HEK293 (cell line): ENCODE data around the gene MDFI.

Experiments
- CTCF ChIA-PET: fragments of 350-600 bp; formaldehyde crosslinking; extraction: SDS; loops from one replicate; lab custom pipeline; 2021; ENCODE audit warnings: antibody characterized with exemption; lab: Yijun Ruan, JAX
- POLR2A ChIA-PET: fragments of 300-600 bp; formaldehyde crosslinking; extraction: SDS; loops from one replicate; lab custom pipeline; 2020; ENCODE audit warnings: antibody characterized with exemption, inconsistent platforms; lab: Yijun Ruan, JAX
- H3K27ac ChIP-seq: fragments of 200-500 bp; sonication (Bioruptor generic); 2 replicates; pipeline ENCODE4 v1.5.1; 2014; ENCODE audit warnings: low read depth, low read length, control low read depth, inconsistent platforms; ENCODE audit errors: extremely low read depth
- H3K36me3 ChIP-seq, 2 experiments: fragments of 200-500 bp in 1 of 2; sonication (Bioruptor generic) in 1 of 2; 1 replicate in 1 of 2; 2 replicates in 1 of 2; pipeline ENCODE4 v1.5.1; 2014 to 2017; ENCODE audit warnings: inconsistent platforms in 2 of 2, low read length in 2 of 2; ENCODE audit not compliant: control insufficient read depth in 2 of 2, insufficient read depth in 1 of 2
- H3K4me1 ChIP-seq: fragments of 200-500 bp; sonication (Bioruptor generic); 2 replicates; pipeline ENCODE4 v1.5.1; 2014; ENCODE audit warnings: mild to moderate bottlenecking, low read length, inconsistent platforms; ENCODE audit not compliant: control insufficient read depth, insufficient read depth
- H3K4me3 ChIP-seq: 2 replicates; pipeline ENCODE4 v1.5.1; 2011; ENCODE audit warnings: low read depth, mild to moderate bottlenecking, control low read depth, low read length, moderate library complexity
- H3K9me3 ChIP-seq: fragments of 200-500 bp; sonication (Bioruptor generic); 2 replicates; pipeline ENCODE4 v1.5.1; 2014; ENCODE audit warnings: low read depth, low read length, inconsistent platforms; ENCODE audit not compliant: control insufficient read depth, insufficient read depth
- GLIS1 ChIP-seq: fragments of 450-650 bp; formaldehyde crosslinking; IDR thresholded peaks from 2 replicates; pipeline ENCODE4 v1.5.1; 2016; ENCODE audit warnings: missing biosample characterization, missing genetic modification characterization
- GLIS2 ChIP-seq: fragments of 450-650 bp; formaldehyde crosslinking; IDR thresholded peaks from 2 replicates; pipeline ENCODE4 v1.5.1; 2016; ENCODE audit warnings: missing biosample characterization, missing genetic modification characterization
- SCRT2 ChIP-seq: fragments of 450-650 bp; formaldehyde crosslinking; IDR thresholded peaks from 2 replicates; pipeline ENCODE4 v1.5.1; 2016; ENCODE audit warnings: missing biosample characterization, missing genetic modification characterization
- ZFP41 ChIP-seq: fragments of 450-650 bp; formaldehyde crosslinking; IDR thresholded peaks from 2 replicates; pipeline ENCODE4 v1.5.1; 2016; ENCODE audit warnings: missing biosample characterization, missing genetic modification characterization, borderline replicate concordance
- ZIC2 ChIP-seq: fragments of 450-650 bp; formaldehyde crosslinking; IDR thresholded peaks from 2 replicates; pipeline ENCODE4 v1.5.1; 2016; ENCODE audit warnings: missing biosample characterization, missing genetic modification characterization
- ZNF138 ChIP-seq: fragments of 450-650 bp; formaldehyde crosslinking; IDR thresholded peaks from 2 replicates; pipeline ENCODE4 v1.5.1; 2016; ENCODE audit warnings: missing biosample characterization, missing genetic modification characterization, borderline replicate concordance
- ZNF16 ChIP-seq: fragments of 450-650 bp; formaldehyde crosslinking; IDR thresholded peaks from 2 replicates; pipeline ENCODE4 v1.5.1; 2016; ENCODE audit warnings: low read depth, missing biosample characterization, missing genetic modification characterization
- ZNF19 ChIP-seq: fragments of 450-650 bp; formaldehyde crosslinking; IDR thresholded peaks from 2 replicates; pipeline ENCODE4; 2016; ENCODE audit warnings: missing biosample characterization, missing genetic modification characterization, low read depth
- ZNF223 ChIP-seq: fragments of 450-650 bp; formaldehyde crosslinking; IDR thresholded peaks from 2 replicates; pipeline ENCODE4 v1.5.1; 2016; ENCODE audit warnings: missing biosample characterization, missing genetic modification characterization
- ZNF426 ChIP-seq: fragments of 450-650 bp; formaldehyde crosslinking; IDR thresholded peaks from 2 replicates; pipeline ENCODE4 v1.5.1; 2017; ENCODE audit warnings: missing biosample characterization, missing genetic modification characterization, mild to moderate bottlenecking, inconsistent platforms, moderate library complexity
- ZNF433 ChIP-seq: fragments of 450-650 bp; formaldehyde crosslinking; IDR thresholded peaks from 2 replicates; pipeline ENCODE4 v1.5.1; 2016; ENCODE audit warnings: missing biosample characterization, missing genetic modification characterization, low read depth
- ZNF501 ChIP-seq: fragments of 450-650 bp; formaldehyde crosslinking; IDR thresholded peaks from 2 replicates; pipeline ENCODE4 v1.5.1; 2016; ENCODE audit warnings: missing biosample characterization, missing genetic modification characterization
- ZNF558 ChIP-seq: fragments of 450-650 bp; formaldehyde crosslinking; IDR thresholded peaks from 2 replicates; pipeline ENCODE4 v1.5.1; 2016; ENCODE audit warnings: missing biosample characterization, missing genetic modification characterization
- ZNF624 ChIP-seq: fragments of 450-650 bp; formaldehyde crosslinking; IDR thresholded peaks from 2 replicates; pipeline ENCODE4 v1.5.1; 2017; ENCODE audit warnings: missing biosample characterization, missing genetic modification characterization
- ZNF670 ChIP-seq: fragments of 450-650 bp; formaldehyde crosslinking; IDR thresholded peaks from 2 replicates; pipeline ENCODE4 v1.5.1; 2016; ENCODE audit warnings: missing biosample characterization, missing genetic modification characterization, low read depth
- ZNF837 ChIP-seq: fragments of 450-650 bp; formaldehyde crosslinking; IDR thresholded peaks from 2 replicates; pipeline ENCODE4 v1.5.1; 2016; ENCODE audit warnings: missing biosample characterization, missing genetic modification characterization
- TF ChIP-seq, protein P1 (sequence below): fragments of 450-650 bp; formaldehyde crosslinking; IDR thresholded peaks from 2 replicates; pipeline ENCODE4 v1.5.1; 2016; ENCODE audit warnings: missing biosample characterization, missing genetic modification characterization, borderline replicate concordance
- TF ChIP-seq, protein P2 (sequence below): fragments of 450-650 bp; formaldehyde crosslinking; IDR thresholded peaks from 2 replicates; pipeline ENCODE4 v1.5.1; 2016; ENCODE audit warnings: missing biosample characterization, missing genetic modification characterization

MDFI gene

DNA sequence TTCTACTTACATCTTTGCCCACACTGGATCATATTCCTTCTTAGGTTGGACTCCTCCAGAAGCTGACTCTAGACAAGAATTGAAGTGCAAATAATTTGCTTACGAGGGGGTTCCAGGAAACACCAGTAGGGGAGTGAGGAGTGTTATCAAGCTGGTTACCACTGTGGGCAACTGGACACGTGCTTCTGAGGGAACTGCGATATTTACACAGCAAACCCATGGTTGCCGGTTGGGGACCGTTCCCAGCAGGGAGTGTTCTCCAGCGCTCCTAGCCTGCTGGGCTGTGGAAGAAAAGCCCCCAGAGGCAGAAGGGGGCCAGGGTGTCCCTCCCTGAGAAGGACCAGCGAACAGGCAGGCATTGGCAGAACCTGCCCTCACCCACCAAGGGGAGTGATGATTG, 21.7 kb downstream of the MDFI start (continued):
- no peak for TF ChIP-seq ZNF624 (tag by site-specific recombination)
- TF ChIP-seq ZNF558: no peak
- TF ChIP-seq ZIC2 (tag by site-specific recombination): peak; percentile 97
- TF ChIP-seq, protein P1, sequence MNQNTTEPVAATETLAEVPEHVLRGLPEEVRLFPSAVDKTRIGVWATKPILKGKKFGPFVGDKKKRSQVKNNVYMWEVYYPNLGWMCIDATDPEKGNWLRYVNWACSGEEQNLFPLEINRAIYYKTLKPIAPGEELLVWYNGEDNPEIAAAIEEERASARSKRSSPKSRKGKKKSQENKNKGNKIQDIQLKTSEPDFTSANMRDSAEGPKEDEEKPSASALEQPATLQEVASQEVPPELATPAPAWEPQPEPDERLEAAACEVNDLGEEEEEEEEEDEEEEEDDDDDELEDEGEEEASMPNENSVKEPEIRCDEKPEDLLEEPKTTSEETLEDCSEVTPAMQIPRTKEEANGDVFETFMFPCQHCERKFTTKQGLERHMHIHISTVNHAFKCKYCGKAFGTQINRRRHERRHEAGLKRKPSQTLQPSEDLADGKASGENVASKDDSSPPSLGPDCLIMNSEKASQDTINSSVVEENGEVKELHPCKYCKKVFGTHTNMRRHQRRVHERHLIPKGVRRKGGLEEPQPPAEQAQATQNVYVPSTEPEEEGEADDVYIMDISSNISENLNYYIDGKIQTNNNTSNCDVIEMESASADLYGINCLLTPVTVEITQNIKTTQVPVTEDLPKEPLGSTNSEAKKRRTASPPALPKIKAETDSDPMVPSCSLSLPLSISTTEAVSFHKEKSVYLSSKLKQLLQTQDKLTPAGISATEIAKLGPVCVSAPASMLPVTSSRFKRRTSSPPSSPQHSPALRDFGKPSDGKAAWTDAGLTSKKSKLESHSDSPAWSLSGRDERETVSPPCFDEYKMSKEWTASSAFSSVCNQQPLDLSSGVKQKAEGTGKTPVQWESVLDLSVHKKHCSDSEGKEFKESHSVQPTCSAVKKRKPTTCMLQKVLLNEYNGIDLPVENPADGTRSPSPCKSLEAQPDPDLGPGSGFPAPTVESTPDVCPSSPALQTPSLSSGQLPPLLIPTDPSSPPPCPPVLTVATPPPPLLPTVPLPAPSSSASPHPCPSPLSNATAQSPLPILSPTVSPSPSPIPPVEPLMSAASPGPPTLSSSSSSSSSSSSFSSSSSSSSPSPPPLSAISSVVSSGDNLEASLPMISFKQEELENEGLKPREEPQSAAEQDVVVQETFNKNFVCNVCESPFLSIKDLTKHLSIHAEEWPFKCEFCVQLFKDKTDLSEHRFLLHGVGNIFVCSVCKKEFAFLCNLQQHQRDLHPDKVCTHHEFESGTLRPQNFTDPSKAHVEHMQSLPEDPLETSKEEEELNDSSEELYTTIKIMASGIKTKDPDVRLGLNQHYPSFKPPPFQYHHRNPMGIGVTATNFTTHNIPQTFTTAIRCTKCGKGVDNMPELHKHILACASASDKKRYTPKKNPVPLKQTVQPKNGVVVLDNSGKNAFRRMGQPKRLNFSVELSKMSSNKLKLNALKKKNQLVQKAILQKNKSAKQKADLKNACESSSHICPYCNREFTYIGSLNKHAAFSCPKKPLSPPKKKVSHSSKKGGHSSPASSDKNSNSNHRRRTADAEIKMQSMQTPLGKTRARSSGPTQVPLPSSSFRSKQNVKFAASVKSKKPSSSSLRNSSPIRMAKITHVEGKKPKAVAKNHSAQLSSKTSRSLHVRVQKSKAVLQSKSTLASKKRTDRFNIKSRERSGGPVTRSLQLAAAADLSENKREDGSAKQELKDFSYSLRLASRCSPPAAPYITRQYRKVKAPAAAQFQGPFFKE (tag by site-specific recombination): no peak
- TF ChIP-seq GLIS2 (tag by site-specific recombination): no peak
- no peak for TF ChIP-seq ZNF223 (tag by site-specific recombination)
- peak; percentile 85 for TF ChIP-seq GLIS1 (tag by site-specific recombination)
- TF ChIP-seq, protein P2, sequence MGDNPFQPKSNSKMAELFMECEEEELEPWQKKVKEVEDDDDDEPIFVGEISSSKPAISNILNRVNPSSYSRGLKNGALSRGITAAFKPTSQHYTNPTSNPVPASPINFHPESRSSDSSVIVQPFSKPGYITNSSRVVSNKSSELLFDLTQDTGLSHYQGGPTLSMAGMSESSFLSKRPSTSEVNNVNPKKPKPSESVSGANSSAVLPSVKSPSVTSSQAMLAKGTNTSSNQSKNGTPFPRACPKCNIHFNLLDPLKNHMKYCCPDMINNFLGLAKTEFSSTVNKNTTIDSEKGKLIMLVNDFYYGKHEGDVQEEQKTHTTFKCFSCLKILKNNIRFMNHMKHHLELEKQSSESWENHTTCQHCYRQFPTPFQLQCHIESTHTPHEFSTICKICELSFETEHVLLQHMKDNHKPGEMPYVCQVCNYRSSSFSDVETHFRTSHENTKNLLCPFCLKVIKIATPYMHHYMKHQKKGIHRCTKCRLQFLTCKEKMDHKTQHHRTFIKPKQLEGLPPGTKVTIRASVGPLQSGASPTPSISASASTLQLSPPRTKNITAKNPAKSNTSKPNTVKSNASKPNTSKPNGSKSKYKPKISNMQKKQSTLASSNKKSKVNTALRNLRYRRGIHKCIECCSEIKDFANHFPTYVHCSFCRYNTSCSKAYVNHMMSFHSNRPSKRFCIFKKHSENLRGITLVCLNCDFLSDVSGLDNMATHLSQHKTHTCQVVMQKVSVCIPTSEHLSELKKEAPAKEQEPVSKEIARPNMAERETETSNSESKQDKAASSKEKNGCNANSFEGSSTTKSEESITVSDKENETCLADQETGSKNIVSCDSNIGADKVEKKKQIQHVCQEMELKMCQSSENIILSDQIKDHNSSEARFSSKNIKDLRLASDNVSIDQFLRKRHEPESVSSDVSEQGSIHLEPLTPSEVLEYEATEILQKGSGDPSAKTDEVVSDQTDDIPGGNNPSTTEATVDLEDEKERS (tag by site-specific recombination): no peak
- TF ChIP-seq, all 188 proteins: peak for 4

DNA sequence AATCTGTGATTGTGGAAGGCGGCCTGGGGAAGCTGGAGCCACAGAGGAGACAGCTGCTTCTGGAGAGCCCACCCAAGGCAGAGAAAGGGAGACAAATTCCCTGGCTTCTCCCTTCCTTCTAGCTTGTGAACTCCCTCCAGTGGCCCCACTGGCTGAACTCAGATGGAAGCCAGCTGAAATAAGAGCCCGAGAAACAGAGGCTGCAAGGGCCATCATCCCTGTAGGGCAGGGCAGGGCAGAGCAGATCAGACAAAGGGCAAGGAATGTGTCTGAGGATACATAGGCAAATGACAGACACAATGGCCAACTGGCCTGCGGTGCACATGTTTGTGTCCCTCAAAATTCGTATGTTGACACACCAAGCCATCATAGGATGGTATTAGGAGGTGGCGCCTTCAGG, 25.3 kb downstream of the MDFI start:
- no peaks in the 10 kb centered on the region for H3K4me1 ChIP-seq
- CTCF ChIA-PET: interaction anchor here (1.7 to 3.3 kb wide), 2 partner anchors 61 to 295 kb away, joined by 4 to 16 read pairs; no protein-coding TSS in a partner anchor
- no peaks in the 10 kb centered on the region for H3K36me3 ChIP-seq
- TF ChIP-seq ZFP41 (no peak), ZNF16 (tag by site-specific recombination) (no peak), ZNF19 (no peak), ZNF837 (tag by site-specific recombination) (no peak), SCRT2 (tag by site-specific recombination) (no peak), ZNF670 (tag by site-specific recombination) (no peak), ZNF433 (tag by site-specific recombination) (no peak), ZNF426 (no peak), ZNF501 (tag by site-specific recombination) (no peak), ZNF138 (tag by site-specific recombination) (no peak)
- TF ChIP-seq, all 188 proteins: peak for 0
- Histone ChIP-seq H3K27ac (no peak overlapping the region), H3K4me3 (no peak overlapping the region), H3K9me3 (no peaks in the 10 kb centered on the region)
- POLR2A ChIA-PET: interaction anchor here (0.5 kb wide), 1 partner anchor 425 kb away, joined by 3 read pairs; no protein-coding TSS in a partner anchor
